Measurements from ENCODE around the gene NRCAM.
"Not testable (repeated sequence)": the region's sequence is repeated elsewhere in the genome, so short reads cannot be mapped to it uniquely, and the experiment has no call there.

Gene NRCAM

GRCh38 chr7:108282427-108282996 is 173.7 kb downstream of the NRCAM start:
- DNase-seq (ENCODE audit: low read depth, low spot score): no peak

GRCh38 chr7:108280136-108280535 is 176.1 kb downstream of the NRCAM start:
- DNase-seq (ENCODE audit: low read depth, low spot score): no peak

- DNase-seq (ENCODE audit: low read depth, low spot score): no peak
Observed at GRCh38 chr7:108278776-108279175, 177.5 kb downstream of the NRCAM start.

- DNase-seq (ENCODE audit: low read depth, low spot score): no peak
Observed at GRCh38 chr7:108278281-108278680, 178.0 kb downstream of the NRCAM start.

GRCh38 chr7:108274447-108274846 is 181.8 kb downstream of the NRCAM start:
- DNase-seq (ENCODE audit: low read depth, low spot score): not testable (repeated sequence)

GRCh38 chr7:108272891-108273290 is 183.3 kb downstream of the NRCAM start:
- DNase-seq (ENCODE audit: low read depth, low spot score): not testable (repeated sequence)

- no peak for DNase-seq (ENCODE audit: low read depth, low spot score)
Observed at GRCh38 chr7:108270385-108271015, 185.7 kb downstream of the NRCAM start.

GRCh38 chr7:108268200-108268820 is 187.9 kb downstream of the NRCAM start:
- no peak for DNase-seq (ENCODE audit: low read depth, low spot score)

DNA sequence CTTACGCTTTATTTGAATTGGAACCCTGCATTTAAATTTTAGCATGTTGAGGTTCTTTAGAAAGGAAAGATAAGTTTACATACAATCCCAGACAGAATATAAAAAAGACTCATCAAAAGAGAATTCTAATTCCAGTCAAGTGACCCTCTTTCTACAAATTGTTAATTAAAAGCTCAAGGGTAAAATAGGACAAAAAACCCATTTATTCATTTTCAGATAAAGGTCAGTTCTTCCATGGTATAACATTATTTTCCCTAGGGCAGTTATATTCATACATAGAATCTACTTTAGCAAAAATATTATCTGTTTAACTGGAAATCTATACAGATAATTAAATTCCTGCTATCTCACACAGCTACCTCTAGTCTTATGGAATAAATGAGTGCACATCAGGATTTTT is 188.6 kb downstream of the NRCAM start:
- no peak for DNase-seq (ENCODE audit: low read depth, low spot score)

DNA sequence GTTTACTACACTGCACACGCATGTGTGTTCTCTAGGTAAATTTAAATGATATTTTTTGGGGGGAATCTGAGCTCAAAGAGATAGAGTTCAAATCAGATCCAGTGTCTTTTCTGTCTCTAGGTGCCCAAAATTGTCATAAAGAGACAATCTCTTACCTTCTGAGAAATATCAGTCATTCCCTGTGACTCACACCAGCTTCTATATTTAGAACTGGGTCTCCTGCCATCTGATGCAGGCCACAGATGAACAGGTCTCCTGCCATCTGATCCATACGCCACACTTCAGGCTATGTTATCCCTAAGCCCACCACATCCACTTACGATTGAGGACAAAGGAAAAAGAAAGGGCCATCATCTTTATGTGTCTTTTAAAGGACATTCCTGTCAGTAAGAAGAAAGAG is 189.7 kb downstream of the NRCAM start:
- DNase-seq (ENCODE audit: low read depth, low spot score): no peak

DNA sequence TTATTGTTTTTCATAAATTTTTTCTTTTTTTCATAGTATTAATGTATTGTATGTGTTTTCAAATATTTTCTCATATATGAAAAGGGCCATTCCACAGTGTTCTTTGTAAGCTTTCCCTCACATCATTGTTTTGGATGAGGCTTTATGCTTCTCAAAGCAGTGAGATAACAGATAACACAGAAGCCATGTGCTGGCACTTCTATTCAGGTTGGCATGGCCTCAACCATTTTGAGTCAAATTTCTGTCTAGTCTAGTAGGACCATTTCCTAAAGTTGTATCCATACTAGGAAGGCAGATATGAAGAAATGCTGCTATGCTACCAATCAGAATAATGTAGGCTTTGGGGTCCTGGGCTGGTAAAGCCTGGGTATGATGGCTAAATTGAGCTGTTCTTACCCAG is 190.2 kb downstream of the NRCAM start:
- no peak for DNase-seq (ENCODE audit: low read depth, low spot score)

GRCh38 chr7:108265007-108265406 is 191.2 kb downstream of the NRCAM start:
- DNase-seq (ENCODE audit: low read depth, low spot score): no peak

DNA sequence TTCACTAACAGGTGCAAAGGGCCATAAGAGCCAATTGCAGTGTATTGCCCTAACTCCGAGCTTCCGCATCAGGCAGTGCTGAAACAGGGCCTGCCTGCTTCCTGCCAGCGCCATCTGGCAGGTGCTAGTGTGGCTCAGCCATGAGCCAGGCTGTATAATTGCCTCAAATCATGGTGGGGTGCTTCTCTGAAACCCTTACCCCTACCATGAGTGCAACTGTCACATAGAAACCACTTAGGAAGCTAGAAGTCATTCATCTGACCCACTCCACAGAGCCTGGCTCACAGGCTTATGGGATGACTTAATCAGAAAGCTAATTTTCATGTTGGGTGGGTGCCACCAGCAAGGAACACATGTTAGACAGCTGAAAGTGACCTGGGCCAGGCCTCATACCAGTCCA is 192.8 kb downstream of the NRCAM start:
- no peak for DNase-seq (ENCODE audit: low read depth, low spot score)

DNA sequence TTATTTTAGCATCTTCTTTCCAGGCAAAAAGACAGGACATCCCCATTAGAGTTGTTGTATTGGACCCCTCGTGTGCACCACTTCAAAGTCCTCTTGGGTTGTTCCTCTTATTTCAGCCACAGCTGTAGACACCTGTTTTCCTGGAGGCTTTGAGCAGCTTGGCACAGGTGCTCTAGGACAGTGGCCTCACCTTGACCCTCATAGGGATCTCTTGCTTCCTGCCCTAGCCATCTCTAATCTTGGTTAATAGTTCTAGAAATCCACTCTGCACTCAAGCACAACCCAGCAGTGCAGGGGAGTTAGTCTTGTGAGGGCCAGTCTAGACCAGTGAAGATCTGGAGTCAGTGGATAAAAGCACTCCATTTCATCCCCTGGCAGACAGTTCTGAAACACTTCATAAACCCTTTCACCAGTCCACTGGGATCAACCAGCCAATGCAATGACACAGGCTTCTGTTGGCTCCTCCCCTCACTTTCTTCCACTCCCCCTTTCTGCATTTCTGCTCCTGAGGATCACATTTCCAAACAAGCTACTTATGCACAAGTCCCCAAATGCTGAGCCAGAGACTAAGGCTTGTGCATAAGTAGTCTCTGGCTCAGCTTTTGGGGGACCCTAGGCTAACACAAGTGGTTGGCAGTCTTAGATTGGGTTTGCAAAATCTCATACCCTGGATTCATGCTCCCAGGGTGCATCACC is 194.5 kb downstream of the NRCAM start:
- DNase-seq (ENCODE audit: low read depth, low spot score): no peak

- not testable (repeated sequence) for DNase-seq (ENCODE audit: low read depth, low spot score)
Observed at GRCh38 chr7:108259447-108259846, 196.8 kb downstream of the NRCAM start.

DNA sequence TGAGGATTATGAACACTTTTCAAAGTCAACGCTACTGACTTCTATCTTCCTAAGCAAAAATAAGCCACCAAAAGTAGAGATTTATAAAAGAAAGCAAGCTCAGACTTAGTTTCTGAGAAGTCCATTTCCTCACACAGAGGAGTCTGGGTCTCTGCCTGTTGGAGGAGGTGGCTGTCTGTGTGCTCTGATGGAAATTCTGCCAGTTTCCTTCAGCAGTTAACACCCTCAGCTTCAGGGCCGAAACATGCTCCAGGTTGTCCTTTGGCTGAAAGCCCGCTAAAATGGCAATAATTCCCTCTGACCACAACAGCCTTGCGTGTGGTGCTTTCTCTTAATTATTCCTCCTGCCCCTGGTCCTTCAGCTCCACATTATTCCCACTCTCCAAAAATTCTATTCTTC is 198.3 kb downstream of the NRCAM start:
- no peak for DNase-seq (ENCODE audit: low read depth, low spot score)

GRCh38 chr7:108254259-108254658 is 202.0 kb downstream of the NRCAM start:
- DNase-seq (ENCODE audit: low read depth, low spot score): no peak

- DNase-seq (ENCODE audit: low read depth, low spot score): no peak
Observed at GRCh38 chr7:108253275-108254044, 202.8 kb downstream of the NRCAM start.

DNA sequence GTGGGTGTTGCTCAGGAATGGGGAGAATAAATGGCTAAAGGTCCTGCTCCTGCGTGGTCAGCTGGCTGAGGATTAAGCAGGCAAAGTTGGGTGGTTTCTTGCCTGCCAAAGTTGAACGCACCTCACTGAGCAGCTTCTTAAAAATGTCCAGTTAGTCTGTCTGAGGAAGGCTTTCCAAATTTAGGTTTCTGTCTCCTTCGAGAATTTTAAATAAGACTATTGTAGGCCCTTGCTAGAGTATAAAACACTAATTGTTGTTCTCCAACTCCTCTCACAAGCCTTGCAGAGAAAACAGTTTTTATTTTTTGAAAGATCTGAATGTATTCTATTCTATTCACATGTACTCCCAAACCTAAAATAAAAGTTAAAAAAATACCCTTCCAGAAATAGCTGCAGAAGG is 204.1 kb downstream of the NRCAM start:
- no peak for DNase-seq (ENCODE audit: low read depth, low spot score)

DNA sequence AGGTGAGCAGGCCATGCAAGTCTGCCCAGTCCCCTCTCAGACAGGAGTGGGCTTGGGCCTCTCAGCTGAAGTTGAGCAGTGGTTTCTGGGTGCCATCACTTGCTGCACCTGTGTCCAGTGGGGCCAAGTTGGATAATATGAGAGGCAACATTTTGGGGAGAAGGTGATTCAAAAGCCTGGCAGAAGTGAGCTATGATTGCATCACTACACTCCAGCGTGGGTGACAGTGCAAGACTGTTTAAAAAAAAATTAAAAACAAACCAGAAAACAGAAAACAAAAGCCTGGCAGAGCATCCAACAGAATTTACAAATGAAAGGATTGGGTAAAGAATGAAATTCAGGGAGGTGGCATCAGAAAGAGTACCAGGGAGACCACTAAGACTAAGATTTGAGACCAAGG is 204.5 kb downstream of the NRCAM start:
- no peak for DNase-seq (ENCODE audit: low read depth, low spot score)

DNA sequence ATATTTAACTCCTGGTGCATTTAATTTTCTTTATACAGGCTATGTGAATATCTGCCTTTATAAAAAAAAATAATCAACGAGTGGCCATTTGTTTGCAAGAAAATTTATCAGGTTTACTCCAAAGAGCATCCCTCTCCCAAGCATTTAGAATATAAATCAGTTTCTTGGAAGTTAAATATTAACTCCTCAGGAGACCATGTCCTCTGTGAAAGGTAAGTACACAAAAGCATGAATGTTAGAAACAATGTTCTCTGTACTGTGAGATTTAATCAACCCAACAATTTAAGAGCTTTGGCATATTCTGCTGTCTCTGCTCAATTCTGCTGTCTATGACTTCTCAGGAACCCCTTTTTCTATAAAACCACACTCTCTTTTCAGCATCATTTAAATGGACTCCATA is 206.8 kb downstream of the NRCAM start:
- no peak for DNase-seq (ENCODE audit: low read depth, low spot score)

DNA sequence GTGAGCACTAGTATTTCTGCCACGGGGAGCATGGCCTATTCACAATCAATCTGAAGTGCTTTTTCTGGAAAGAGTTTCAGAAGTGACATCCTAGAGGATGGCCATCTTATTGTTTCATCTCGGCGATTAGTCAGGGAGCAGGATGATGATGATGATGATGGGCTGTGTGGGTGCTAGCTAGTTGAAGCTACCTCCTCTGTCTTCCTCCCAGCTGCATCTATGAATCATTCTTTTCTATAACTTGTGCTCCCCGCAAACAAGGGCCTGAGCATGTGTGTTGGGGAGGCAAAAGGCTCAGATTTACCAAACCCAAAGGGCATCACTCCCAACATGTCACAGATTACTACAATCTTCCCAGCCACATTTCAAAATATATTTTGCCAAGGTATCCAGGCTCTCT is 207.4 kb downstream of the NRCAM start:
- no peak for DNase-seq (ENCODE audit: low read depth, low spot score)
